ENCODE results near the gene SPINT2. TPM values are rescaled to one million over a fixed set of nuclear protein-coding genes. Genes with fewer than 3 reads are reported as not detected.
A peak's percentile ranks its signal among the peaks of the same experiment; 100 is the strongest.

The SPINT2 gene
- total and polyA plus RNA-seq, 2 of the 13 experiments (the other 11 are each of a cell fraction or from before 2014, with no cell fraction given): 0.31 to 0.77 TPM

DNA sequence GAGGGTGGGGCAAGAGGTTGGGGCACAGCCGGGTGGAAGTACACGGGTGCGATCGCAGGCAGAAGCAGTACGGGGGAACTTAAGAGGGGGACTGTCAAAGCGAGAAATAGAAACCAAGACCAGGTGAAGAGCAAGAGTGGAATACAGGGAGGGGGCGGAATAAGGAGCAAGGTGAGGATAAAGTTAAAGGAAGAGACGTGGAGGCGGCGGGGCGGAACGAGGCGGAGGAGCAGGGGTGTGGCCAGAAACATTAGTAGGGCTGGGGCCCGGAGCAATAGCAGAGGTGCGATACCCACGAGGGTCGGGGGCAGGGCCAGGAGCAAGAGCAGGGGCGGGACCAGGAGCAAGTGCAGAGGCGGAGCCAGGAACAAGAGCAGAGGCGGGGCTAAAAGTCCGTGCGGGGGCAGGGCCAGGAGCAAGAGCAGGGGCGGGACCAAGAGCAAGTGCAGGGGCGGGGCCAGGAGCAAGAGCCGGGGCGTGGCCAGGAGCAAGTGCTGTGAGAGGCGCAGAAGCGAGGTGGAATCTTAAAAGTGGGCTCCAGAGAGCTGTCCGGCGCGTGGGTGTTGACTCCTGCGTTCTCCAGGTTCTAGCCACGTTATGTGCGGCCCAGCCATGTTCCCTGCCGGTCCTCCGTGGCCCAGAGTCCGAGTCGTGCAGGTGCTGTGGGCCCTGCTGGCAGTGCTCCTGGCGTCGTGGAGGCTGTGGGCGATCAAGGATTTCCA, 72.4 kb downstream of the SPINT2 start (continued):
- TF ChIP-seq MXI1 (IDR thresholded peaks at IDR 0.05; ENCODE audit: borderline replicate concordance, low read depth, low read length) (peak; percentile 73; the same call in 1 of the 3 replicates), SP1 (IDR thresholded peaks at IDR 0.05) (no peak), SP1 (CRISPR knock-in tag; IDR thresholded peaks at IDR 0.05) (no peak; the same call in 1 of the 2 replicates), FOSL1 (CRISPR knock-in tag; IDR thresholded peaks at IDR 0.05; ENCODE audit: borderline replicate concordance) (no peak), BCL6 (CRISPR knock-in tag; IDR thresholded peaks at IDR 0.05) (peak; percentile 21; the same call in 1 of the 2 replicates), AHR (CRISPR knock-in tag; IDR thresholded peaks at IDR 0.05) (0 out of 2 replicates have a peak, but pooled peaks have one; percentile 32), NFE2L2 (IDR thresholded peaks at IDR 0.05; ENCODE audit: low read length) (no peak), FOXA3 (CRISPR knock-in tag; IDR thresholded peaks at IDR 0.05) (no peak), ZNF160 (CRISPR knock-in tag; IDR thresholded peaks at IDR 0.05) (no peak), KMT2A (CRISPR knock-in tag; IDR thresholded peaks at IDR 0.05) (no peak), ZMAT5 (CRISPR knock-in tag; IDR thresholded peaks at IDR 0.05; ENCODE audit: borderline replicate concordance, low read depth) (no peak), ARID2 (CRISPR knock-in tag; IDR thresholded peaks at IDR 0.05; ENCODE audit: borderline replicate concordance) (0 out of 2 replicates have a peak, but pooled peaks have one; percentile 55), ZHX2 (IDR thresholded peaks at IDR 0.05; ENCODE audit: low read depth) (no peak), ZHX2 (CRISPR knock-in tag; IDR thresholded peaks at IDR 0.05; ENCODE audit: borderline replicate concordance) (no peak)
- TF ChIP-seq, protein P1, sequence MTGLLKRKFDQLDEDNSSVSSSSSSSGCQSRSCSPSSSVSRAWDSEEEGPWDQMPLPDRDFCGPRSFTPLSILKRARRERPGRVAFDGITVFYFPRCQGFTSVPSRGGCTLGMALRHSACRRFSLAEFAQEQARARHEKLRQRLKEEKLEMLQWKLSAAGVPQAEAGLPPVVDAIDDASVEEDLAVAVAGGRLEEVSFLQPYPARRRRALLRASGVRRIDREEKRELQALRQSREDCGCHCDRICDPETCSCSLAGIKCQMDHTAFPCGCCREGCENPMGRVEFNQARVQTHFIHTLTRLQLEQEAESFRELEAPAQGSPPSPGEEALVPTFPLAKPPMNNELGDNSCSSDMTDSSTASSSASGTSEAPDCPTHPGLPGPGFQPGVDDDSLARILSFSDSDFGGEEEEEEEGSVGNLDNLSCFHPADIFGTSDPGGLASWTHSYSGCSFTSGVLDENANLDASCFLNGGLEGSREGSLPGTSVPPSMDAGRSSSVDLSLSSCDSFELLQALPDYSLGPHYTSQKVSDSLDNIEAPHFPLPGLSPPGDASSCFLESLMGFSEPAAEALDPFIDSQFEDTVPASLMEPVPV (CRISPR knock-in tag; IDR thresholded peaks at IDR 0.05): peak; percentile 91
- TF ChIP-seq, protein P2, sequence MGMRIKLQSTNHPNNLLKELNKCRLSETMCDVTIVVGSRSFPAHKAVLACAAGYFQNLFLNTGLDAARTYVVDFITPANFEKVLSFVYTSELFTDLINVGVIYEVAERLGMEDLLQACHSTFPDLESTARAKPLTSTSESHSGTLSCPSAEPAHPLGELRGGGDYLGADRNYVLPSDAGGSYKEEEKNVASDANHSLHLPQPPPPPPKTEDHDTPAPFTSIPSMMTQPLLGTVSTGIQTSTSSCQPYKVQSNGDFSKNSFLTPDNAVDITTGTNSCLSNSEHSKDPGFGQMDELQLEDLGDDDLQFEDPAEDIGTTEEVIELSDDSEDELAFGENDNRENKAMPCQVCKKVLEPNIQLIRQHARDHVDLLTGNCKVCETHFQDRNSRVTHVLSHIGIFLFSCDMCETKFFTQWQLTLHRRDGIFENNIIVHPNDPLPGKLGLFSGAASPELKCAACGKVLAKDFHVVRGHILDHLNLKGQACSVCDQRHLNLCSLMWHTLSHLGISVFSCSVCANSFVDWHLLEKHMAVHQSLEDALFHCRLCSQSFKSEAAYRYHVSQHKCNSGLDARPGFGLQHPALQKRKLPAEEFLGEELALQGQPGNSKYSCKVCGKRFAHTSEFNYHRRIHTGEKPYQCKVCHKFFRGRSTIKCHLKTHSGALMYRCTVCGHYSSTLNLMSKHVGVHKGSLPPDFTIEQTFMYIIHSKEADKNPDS (CRISPR knock-in tag; IDR thresholded peaks at IDR 0.05): no peak
